SHP77 (cell line): Measurements from ENCODE around the gene OR2W3.

Source experiments
- DNase-seq, 2 experiments: peaks; one replicate each; lab custom pipeline; 2025; lab: John Stamatoyannopoulos, UW

The OR2W3 gene

GRCh38 chr1:247919952-247920351 lies 24.6 kb downstream of the OR2W3 start, which contains the start of gene OR2T8:
TSS of gene OR2T8 (plus strand) at chr1:247920252. CDS start at chr1:247921018, 766 bp downstream.
- DNase-seq = no peak

GRCh38 chr1:247923941-247924340 lies 28.6 kb downstream of the OR2W3 start:
- no peak for DNase-seq

- DNase-seq = no peak
Measured at GRCh38 chr1:247924868-247925267, 29.5 kb downstream of the OR2W3 start, which contains the start of gene OR2AJ1. TSS of gene OR2AJ1 (plus strand) at chr1:247924889. CDS start at chr1:247933769, 8,880 bp downstream.

- no peak for DNase-seq
Measured at GRCh38 chr1:247933989-247934388, 38.6 kb downstream of the OR2W3 start.

GRCh38 chr1:247935781-247936180 lies 40.4 kb downstream of the OR2W3 start:
- no peak for DNase-seq

- DNase-seq = no peak
Measured at GRCh38 chr1:247936415-247936814, 41.0 kb downstream of the OR2W3 start.

GRCh38 chr1:247936965-247937734 lies 41.8 kb downstream of the OR2W3 start:
- DNase-seq = peak; percentile 48 to 78

- DNase-seq = no peak
Measured at GRCh38 chr1:247942624-247943023, 47.2 kb downstream of the OR2W3 start.
